ENCODE data around the gene ARAP1. TPM values are rescaled to one million over a fixed set of nuclear protein-coding genes. Genes with fewer than 3 reads are reported as not detected.

Gene ARAP1
- total RNA-seq, 2 experiments from 2014 or later, result 84.3 to 89.6 TPM

DNA sequence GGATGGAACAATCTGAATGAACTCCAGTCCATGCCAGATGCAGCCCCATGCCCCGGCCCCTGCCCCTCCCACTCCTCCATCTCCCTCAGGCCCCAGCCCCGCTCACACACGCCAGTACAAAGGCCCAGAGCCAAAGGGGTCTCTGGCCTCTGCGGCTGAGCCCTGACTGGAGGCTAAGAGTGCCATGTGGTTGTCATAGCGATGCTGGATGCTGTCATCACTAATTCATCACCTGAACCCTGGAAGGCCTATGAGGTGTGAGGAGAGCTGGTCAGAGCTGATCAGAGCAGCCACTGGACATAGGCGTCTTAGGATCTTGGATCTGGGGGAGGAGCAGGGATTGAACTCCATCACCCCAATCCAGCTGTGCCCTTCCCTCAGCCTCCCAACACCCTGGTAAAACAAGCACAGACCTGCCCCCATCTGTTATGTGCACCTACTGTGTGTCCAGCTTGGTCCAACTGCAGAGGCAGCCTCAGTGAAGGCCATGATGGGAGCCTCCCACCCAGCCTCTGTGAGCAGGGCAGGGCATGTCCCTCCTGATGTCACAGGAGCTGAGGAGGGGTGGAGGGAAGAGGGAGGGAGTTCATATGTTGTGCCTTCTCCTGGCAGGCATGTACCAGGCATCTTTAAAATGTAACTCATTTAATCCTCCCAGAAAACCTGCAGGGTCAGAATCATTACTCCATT lies 94.7 kb downstream of the ARAP1 start:
- no peaks in the 10 kb centered on the region for H3K36me3 Mint-ChIP-seq (ENCODE audit: low read depth)
- no peak for ATAC-seq
- no peaks in the 10 kb centered on the region for H3K9me3 Mint-ChIP-seq (ENCODE audit: insufficient read depth)
- POLR2A ChIA-PET, result no interaction called here
- no peaks in the 10 kb centered on the region for H3K4me1 Mint-ChIP-seq (ENCODE audit: low read depth)
- H3K27ac Mint-ChIP-seq, result no peak overlapping the region
- CTCF ChIA-PET, result interaction anchor here (0.9 to 2.4 kb wide), 4 partner anchors 9 to 186 kb away, joined by 3 to 9 read pairs (median 6); no protein-coding TSS in a partner anchor
- no peak overlapping the region for H3K4me3 Mint-ChIP-seq
- H3K27me3 Mint-ChIP-seq (ENCODE audit: low read depth), result peaks cover 9% of the 10 kb centered on the region
- DNase-seq, result no peak

GRCh38 chr11:72655896-72656464 lies 96.2 kb downstream of the ARAP1 start:
- CTCF ChIA-PET, result no interaction called here

GRCh38 chr11:72655014-72655413 lies 97.2 kb downstream of the ARAP1 start:
- Mint-ChIP-seq H3K4me3 (no peak overlapping the region), H3K9me3 (ENCODE audit: insufficient read depth) (no peaks in the 10 kb centered on the region), H3K36me3 (ENCODE audit: low read depth) (no peaks in the 10 kb centered on the region), H3K27me3 (ENCODE audit: low read depth) (peaks cover 2% of the 10 kb centered on the region), H3K27ac (no peak overlapping the region), H3K4me1 (ENCODE audit: low read depth) (no peaks in the 10 kb centered on the region)
- ATAC-seq (no peak), DNase-seq (no peak)
- POLR2A ChIA-PET, result no interaction called here
- CTCF ChIA-PET, result no interaction called here

More at GRCh38 chr11:72655896-72656464, 96.2 kb downstream of the ARAP1 start:
- no peaks in the 10 kb centered on the region for H3K9me3 Mint-ChIP-seq (ENCODE audit: insufficient read depth)
- POLR2A ChIA-PET, result no interaction called here
- H3K4me1 Mint-ChIP-seq (ENCODE audit: low read depth), result no peaks in the 10 kb centered on the region
- H3K36me3 Mint-ChIP-seq (ENCODE audit: low read depth), result no peaks in the 10 kb centered on the region
- ATAC-seq (no peak), DNase-seq (no peak)
- no peak overlapping the region for H3K27ac Mint-ChIP-seq
- peaks cover 5% of the 10 kb centered on the region for H3K27me3 Mint-ChIP-seq (ENCODE audit: low read depth)
- no peak overlapping the region for H3K4me3 Mint-ChIP-seq

DNA sequence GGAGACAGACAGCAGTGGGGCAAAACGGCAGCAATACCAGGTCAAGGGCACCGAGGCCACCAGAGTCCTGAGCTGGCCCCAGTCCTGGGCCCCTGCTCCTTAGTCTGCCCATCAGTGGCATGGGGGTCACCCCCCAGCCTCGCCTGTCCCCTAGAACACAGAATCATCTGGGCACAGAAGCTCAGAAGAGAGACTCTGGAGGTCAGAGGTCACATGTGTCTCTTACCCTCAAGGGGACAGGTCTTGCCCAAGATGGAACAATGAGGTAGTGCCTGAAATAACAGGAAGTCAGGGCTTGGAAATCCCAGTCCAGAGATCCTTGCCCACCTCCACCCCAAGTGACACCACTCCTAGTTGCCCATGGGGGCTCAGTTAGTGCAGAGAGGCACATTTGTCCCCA lies 98.6 kb downstream of the ARAP1 start:
- H3K9me3 Mint-ChIP-seq (ENCODE audit: insufficient read depth), result no peaks in the 10 kb centered on the region
- H3K27me3 Mint-ChIP-seq (ENCODE audit: low read depth), result peaks cover 2% of the 10 kb centered on the region
- H3K27ac Mint-ChIP-seq, result no peak overlapping the region
- ATAC-seq (no peak), DNase-seq (no peak)
- no peaks in the 10 kb centered on the region for H3K36me3 Mint-ChIP-seq (ENCODE audit: low read depth)
- H3K4me1 Mint-ChIP-seq (ENCODE audit: low read depth), result no peaks in the 10 kb centered on the region
- POLR2A ChIA-PET, result no interaction called here
- CTCF ChIA-PET, result interaction anchor here (0.8 to 1.5 kb wide), 2 partner anchors 206 to 683 kb away, joined by 3 to 4 read pairs; no protein-coding TSS in a partner anchor
- H3K4me3 Mint-ChIP-seq, result no peak overlapping the region

DNA sequence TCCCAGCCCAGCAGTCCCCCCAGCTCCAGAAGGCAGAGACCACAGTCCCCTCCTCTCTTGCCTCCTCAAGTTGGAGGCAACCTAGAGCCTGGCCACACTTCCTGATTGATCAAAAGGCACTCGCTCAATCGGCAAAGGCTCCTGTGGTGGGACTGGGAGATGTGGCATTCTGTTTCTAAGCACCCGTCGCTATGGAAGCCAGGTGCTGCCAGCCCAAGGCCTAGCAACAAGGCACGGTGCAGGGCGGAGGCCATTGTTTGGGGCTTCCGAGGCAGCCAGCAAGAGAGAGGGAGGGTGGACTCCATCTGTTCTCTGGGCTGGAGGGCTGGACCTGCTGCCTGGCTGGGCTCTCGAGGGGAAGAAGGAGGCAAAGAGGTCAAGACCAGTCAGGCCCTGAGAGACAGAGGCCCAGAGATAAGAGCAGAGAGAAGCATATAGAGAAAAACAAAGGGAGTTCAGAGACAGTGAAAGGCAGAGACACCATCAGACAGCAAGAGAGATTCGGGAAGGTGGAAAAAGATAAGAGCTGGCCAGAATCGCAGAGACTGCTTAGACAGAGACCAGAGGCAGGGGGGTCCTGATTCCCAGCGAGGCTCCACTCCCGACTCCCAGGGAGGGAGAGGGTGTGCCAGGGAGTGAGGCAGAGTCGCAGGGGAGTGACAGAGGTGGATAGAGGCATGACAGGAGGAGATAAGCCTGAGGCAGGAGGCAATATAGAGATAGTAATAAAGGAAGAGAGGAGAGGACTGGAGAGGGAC lies 99.2 kb downstream of the ARAP1 start:
- ChIA-PET POLR2A (no interaction called here), CTCF (interaction anchor here (0.6 to 1.5 kb wide), 3 partner anchors 14 to 683 kb away, joined by 3 to 4 read pairs (median 4); no protein-coding TSS in a partner anchor)
- no peak for DNase-seq
- Mint-ChIP-seq H3K27ac (no peak overlapping the region), H3K36me3 (ENCODE audit: low read depth) (no peaks in the 10 kb centered on the region), H3K4me3 (no peak overlapping the region), H3K9me3 (ENCODE audit: insufficient read depth) (no peaks in the 10 kb centered on the region), H3K4me1 (ENCODE audit: low read depth) (no peaks in the 10 kb centered on the region), H3K27me3 (ENCODE audit: low read depth) (peaks cover 2% of the 10 kb centered on the region)
- ATAC-seq, result no peak

GRCh38 chr11:72652133-72652532 lies 100.1 kb downstream of the ARAP1 start:
- ATAC-seq (no peak), DNase-seq (no peak)
- H3K36me3 Mint-ChIP-seq (ENCODE audit: low read depth), result no peaks in the 10 kb centered on the region
- H3K4me3 Mint-ChIP-seq, result no peak overlapping the region
- peaks cover 2% of the 10 kb centered on the region for H3K27me3 Mint-ChIP-seq (ENCODE audit: low read depth)
- POLR2A ChIA-PET, result no interaction called here
- no peaks in the 10 kb centered on the region for H3K9me3 Mint-ChIP-seq (ENCODE audit: insufficient read depth)
- H3K27ac Mint-ChIP-seq, result no peak overlapping the region
- CTCF ChIA-PET, result interaction anchor here (0.6 to 2.2 kb wide), 4 partner anchors 14 to 684 kb away, joined by 3 to 7 read pairs (median 4); no protein-coding TSS in a partner anchor
- no peaks in the 10 kb centered on the region for H3K4me1 Mint-ChIP-seq (ENCODE audit: low read depth)

DNA sequence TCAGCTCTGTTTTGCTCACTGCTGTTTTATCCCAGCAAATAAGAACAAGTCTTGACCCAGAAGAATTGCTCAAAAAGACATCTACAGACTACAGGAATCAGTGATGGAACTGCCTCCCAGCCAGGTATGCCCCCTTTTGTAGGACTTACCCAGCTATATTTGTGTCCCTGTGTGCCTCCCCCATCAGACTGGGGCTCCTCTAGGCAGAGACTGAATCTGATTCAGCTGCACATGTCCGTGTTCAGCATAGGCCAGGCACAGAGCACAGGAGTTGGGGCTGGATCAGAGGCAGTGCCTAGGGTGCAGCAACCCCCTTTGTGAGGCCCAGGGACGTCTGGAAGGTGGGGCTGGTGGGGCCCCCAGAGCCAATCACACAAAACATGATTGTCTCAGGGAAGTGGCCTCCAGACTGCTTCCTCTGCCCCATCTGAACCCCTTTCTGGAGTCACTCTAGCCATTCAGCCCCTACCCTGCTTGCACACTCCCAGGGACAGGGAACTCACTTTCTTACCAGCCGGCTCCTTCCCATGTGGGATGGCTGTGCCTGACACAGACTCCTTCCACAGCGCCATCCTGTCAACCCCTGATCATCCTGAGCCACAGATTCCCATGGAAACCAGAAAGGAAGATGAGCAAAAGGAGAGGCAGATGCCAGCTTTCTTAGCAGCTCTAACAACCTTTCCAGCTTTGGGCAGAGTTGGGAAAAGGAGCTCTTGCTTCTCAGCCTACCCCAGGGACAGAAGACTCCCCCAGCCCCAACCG lies 102.8 kb downstream of the ARAP1 start:
- Mint-ChIP-seq H3K9me3 (ENCODE audit: insufficient read depth) (no peaks in the 10 kb centered on the region), H3K36me3 (ENCODE audit: low read depth) (no peaks in the 10 kb centered on the region), H3K4me3 (no peak overlapping the region), H3K27me3 (ENCODE audit: low read depth) (peaks cover 2% of the 10 kb centered on the region), H3K27ac (no peak overlapping the region), H3K4me1 (ENCODE audit: low read depth) (no peaks in the 10 kb centered on the region)
- ChIA-PET CTCF (no interaction called here), POLR2A (no interaction called here)
- ATAC-seq (no peak), DNase-seq (no peak)

DNA sequence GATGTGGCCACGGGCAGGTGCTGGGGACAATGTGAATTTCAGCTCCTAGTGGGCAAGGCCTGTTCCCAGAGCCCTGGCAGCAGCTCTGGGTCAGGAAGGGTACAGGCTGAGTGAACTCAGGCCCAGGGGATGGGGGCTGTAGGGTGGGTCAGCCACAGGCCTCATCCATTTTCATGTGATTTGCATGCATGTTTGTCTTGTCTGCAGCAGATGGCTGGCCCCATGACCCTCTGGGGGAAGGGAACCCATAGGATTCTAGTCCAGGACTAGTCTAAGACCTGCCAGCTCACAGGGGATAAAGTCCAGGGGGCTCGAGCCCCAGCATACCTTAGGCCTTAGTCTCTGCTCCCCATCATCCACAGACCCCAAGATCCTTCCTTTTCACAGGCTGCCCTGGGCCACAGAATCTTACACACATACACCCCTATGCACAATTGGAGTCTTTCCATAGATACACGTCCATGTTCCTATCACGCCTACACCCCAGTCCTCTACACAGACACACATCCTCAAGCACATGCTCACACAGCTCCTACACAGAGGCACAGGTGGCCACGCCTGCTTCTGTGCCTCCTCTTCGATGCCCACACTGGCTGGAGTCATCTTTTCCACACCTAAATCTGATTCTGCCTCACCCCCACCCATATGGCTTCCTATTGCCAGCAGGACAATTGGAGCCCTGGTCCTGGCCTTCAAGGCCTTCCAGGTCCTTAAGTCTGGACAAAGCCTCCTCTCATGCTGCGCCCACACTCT lies 103.6 kb downstream of the ARAP1 start:
- ATAC-seq, result no peak
- Mint-ChIP-seq H3K36me3 (ENCODE audit: low read depth) (no peaks in the 10 kb centered on the region), H3K4me3 (no peak overlapping the region), H3K27ac (no peak overlapping the region), H3K27me3 (ENCODE audit: low read depth) (peaks cover 6% of the 10 kb centered on the region), H3K4me1 (ENCODE audit: low read depth) (no peaks in the 10 kb centered on the region), H3K9me3 (ENCODE audit: insufficient read depth) (no peaks in the 10 kb centered on the region)
- ChIA-PET CTCF (interaction anchor here (1.5 to 2.6 kb wide), 2 partner anchors 9 to 37 kb away, joined by 3 to 5 read pairs; no protein-coding TSS in a partner anchor), POLR2A (no interaction called here)
- no peak for DNase-seq

DNA sequence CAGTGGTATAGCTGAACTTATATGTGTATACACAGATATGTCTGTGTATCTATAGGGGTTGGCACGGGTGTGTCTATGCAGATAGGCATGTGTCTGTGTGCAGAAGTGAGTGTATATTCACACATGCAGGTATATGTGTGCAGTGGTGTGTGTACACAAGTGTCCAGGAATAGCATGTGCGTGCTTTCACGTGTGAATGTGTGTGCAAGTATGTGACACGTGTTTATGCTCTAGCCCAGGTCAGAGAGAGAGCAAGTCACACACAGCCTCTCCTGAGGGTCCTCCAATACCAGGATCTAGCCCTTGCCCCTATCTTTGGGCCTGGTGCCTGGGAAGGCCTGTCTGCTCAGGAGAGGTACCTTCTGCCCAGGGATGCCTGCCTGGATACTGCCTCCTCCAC lies 104.3 kb downstream of the ARAP1 start:
- Mint-ChIP-seq H3K36me3 (ENCODE audit: low read depth) (no peaks in the 10 kb centered on the region), H3K4me3 (no peak overlapping the region), H3K27me3 (ENCODE audit: low read depth) (peaks cover 9% of the 10 kb centered on the region), H3K9me3 (ENCODE audit: insufficient read depth) (no peaks in the 10 kb centered on the region), H3K4me1 (ENCODE audit: low read depth) (no peaks in the 10 kb centered on the region), H3K27ac (no peak overlapping the region)
- POLR2A ChIA-PET, result no interaction called here
- CTCF ChIA-PET, result interaction anchor here (1.5 to 2.6 kb wide), 3 partner anchors 9 to 56 kb away, joined by 3 to 7 read pairs (median 5); no protein-coding TSS in a partner anchor
- no peak for ATAC-seq
- no peak for DNase-seq

DNA sequence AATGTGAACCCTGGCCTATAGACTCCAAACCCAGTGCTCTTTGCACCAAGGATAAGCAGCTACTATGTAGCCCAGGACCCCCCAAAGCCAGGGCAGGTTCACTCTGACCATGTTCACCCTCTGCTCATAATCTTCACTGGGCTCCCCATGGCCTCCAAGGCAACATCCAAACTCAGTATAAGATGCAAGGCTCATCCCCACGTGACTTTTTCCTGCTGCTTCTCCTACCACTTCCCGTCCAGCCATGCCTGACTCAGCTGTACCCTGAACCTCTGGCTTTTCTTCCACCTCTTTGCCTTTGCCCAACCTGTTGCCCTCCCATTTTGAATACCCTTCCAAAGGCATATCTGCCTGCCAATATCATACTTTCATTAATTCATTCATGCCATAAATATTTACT lies 105.7 kb downstream of the ARAP1 start:
- Mint-ChIP-seq H3K27ac (no peak overlapping the region), H3K4me3 (no peak overlapping the region), H3K4me1 (ENCODE audit: low read depth) (peaks cover 2% of the 10 kb centered on the region), H3K27me3 (ENCODE audit: low read depth) (peaks cover 11% of the 10 kb centered on the region), H3K9me3 (ENCODE audit: insufficient read depth) (no peaks in the 10 kb centered on the region), H3K36me3 (ENCODE audit: low read depth) (no peaks in the 10 kb centered on the region)
- ChIA-PET POLR2A (no interaction called here), CTCF (interaction anchor here (1.3 to 3.9 kb wide), 5 partner anchors 11 to 175 kb away, joined by 4 to 18 read pairs (median 7); no protein-coding TSS in a partner anchor)
- no peak for ATAC-seq
- no peak for DNase-seq

GRCh38 chr11:72646024-72646423 lies 106.2 kb downstream of the ARAP1 start:
- ChIA-PET POLR2A (no interaction called here), CTCF (interaction anchor here (1.3 to 3.9 kb wide), 4 partner anchors 54 to 175 kb away, joined by 4 to 18 read pairs (median 7); no protein-coding TSS in a partner anchor)
- DNase-seq, result no peak
- Mint-ChIP-seq H3K4me3 (no peak overlapping the region), H3K36me3 (ENCODE audit: low read depth) (no peaks in the 10 kb centered on the region), H3K4me1 (ENCODE audit: low read depth) (peaks cover 2% of the 10 kb centered on the region), H3K27ac (no peak overlapping the region), H3K9me3 (ENCODE audit: insufficient read depth) (no peaks in the 10 kb centered on the region), H3K27me3 (ENCODE audit: low read depth) (peaks cover 11% of the 10 kb centered on the region)
- ATAC-seq, result no peak

Measured in activated CD8-positive, alpha-beta T cell treated with anti-CD3 and anti-CD28 coated beads, Interleukin-2, amount 10 ng/mL, durations not matched to agents 7 days and 5 days (primary cell).